T-cell (primary cell): Measurements from ENCODE around the gene DHX38. TPM values are rescaled to one million over a fixed set of nuclear protein-coding genes. Genes with fewer than 3 reads are reported as not detected.
A peak's percentile ranks its signal among the peaks of the same experiment; 100 is the strongest.

ENCODE experiments used
- ATAC-seq, 4 experiments: fragments of 200-7000 bp in 3 of 4; fragments of 150-1000 bp in 1 of 4; cut with Tn5 transposase; replicated peaks in 1 of 4; 1 replicate in 3 of 4; 2 replicates in 1 of 4; pipeline ENCODE4 v1.10.0; 2021; ENCODE audit warnings: moderate library complexity in 3 of 4, mild to moderate bottlenecking in 2 of 4, moderate number of reproducible peaks in 1 of 4
- CTCF ChIA-PET, 2 donors: fragments of 300-600 bp; sonication (Branson Sonifier 250); formaldehyde crosslinking; loops; one replicate each; lab custom pipeline; 2022; ENCODE audit warnings: antibody characterized with exemption in 2 of 2; lab: Charles Lee
- POLR2A ChIA-PET, 2 donors: fragments of 300-600 bp; sonication (Branson Sonifier 250); formaldehyde crosslinking; loops; one replicate each; lab custom pipeline; 2022; ENCODE audit warnings: antibody characterized with exemption in 2 of 2; lab: Charles Lee
- DNase-seq, 35 experiments: peaks; one replicate each; pipeline versions ENCODE4 v3.0.0 to v3.0.0-alpha.2; 2013 to 2023
- H3K27ac ChIP-seq: one replicate; pipeline ENCODE4 v1.5.1; 2013; ENCODE audit warnings: low read length
- H3K27me3 ChIP-seq, 2 experiments: replicated peaks in 1 of 2; 1 replicate in 1 of 2; 2 replicates in 1 of 2; pipeline versions ENCODE4 v1.6.1 to v1.7.0; 2013; ENCODE audit warnings: low read length in 1 of 2, mixed read lengths in 1 of 2; ENCODE audit not compliant: control insufficient read depth in 2 of 2, insufficient read depth in 2 of 2; ENCODE audit errors: extremely low read depth in 1 of 2
- H3K36me3 ChIP-seq, 2 donors: 1 replicate in 1 of 2; 2 replicates in 1 of 2; pipeline versions ENCODE4 v1.6.1 to v1.7.0; 2013; ENCODE audit warnings: low read length in 1 of 2; ENCODE audit not compliant: control insufficient read depth in 2 of 2, insufficient read depth in 1 of 2; ENCODE audit errors: extremely low read depth in 1 of 2
- H3K4me1 ChIP-seq, 2 experiments: 1 replicate in 1 of 2; 2 replicates in 1 of 2; pipeline versions ENCODE4 v1.6.1 to v1.7.0; 2013; ENCODE audit warnings: low read length in 2 of 2, mixed read lengths in 1 of 2; ENCODE audit not compliant: insufficient read depth in 2 of 2, control insufficient read depth in 1 of 2; ENCODE audit errors: extremely low read depth in 1 of 2
- H3K4me3 ChIP-seq, 2 donors: 1 replicate in 1 of 2; 2 replicates in 1 of 2; pipeline versions ENCODE4 v1.5.1 to v1.7.0; 2013; ENCODE audit warnings: mild to moderate bottlenecking in 2 of 2, low read length in 1 of 2, moderate library complexity in 1 of 2; ENCODE audit not compliant: control insufficient read depth in 1 of 2; ENCODE audit errors: extremely low read depth in 1 of 2
- H3K9me3 ChIP-seq: 2 replicates; pipeline ENCODE4 v1.7.0; 2013
- H3K27ac Mint-ChIP-seq, 2 donors: one replicate each; pipeline ENCODE4 v1.8.0; 2020 to 2021; ENCODE audit warnings: mild to moderate bottlenecking in 2 of 2, mixed read lengths in 2 of 2
- H3K27me3 Mint-ChIP-seq, 2 donors: one replicate each; pipeline ENCODE4 v1.8.0; 2021 to 2022; ENCODE audit warnings: mixed read lengths in 2 of 2
- H3K36me3 Mint-ChIP-seq: one replicate; pipeline ENCODE4 v1.8.0; 2021; ENCODE audit warnings: mixed read lengths
- H3K4me1 Mint-ChIP-seq, 3 donors: one replicate each; pipeline ENCODE4 v1.8.0; 2020 to 2022; ENCODE audit warnings: mixed read lengths in 3 of 3, mild to moderate bottlenecking in 1 of 3
- H3K4me3 Mint-ChIP-seq, 3 donors: one replicate each; pipeline ENCODE4 v1.8.0; 2020 to 2022; ENCODE audit warnings: mild to moderate bottlenecking in 3 of 3, mixed read lengths in 3 of 3, moderate library complexity in 3 of 3
- H3K9me3 Mint-ChIP-seq, 3 donors: one replicate each; pipeline ENCODE4 v1.8.0; 2020 to 2022; ENCODE audit warnings: mixed read lengths in 3 of 3
- whole genome bisulfite sequencing: methylation state at CpG from one replicate; pipeline ENCODE4 v1.1.5; 2013; ENCODE audit warnings: missing lambda C conversion rate; ENCODE audit not compliant: insufficient coverage; 5-methylcytosine and 5-hydroxymethylcytosine counted together
- total RNA-seq, 35 experiments: library from RNA in 6 of 35; stranded (reverse) in 6 of 35; fragments of 120-200 nt in 1 of 35; gene quantifications; one replicate each; pipeline versions ENCODE4 v1.2.1 to v1.2.4 and lab custom pipeline; 2013 to 2026

DHX38 gene
- total RNA-seq, 5 donors from 2014 or later (not counting 1 experiment from before 2014, with no cell fraction given), result 97.5 to 122 (median 116) TPM

- DNase-seq (no peak), ATAC-seq (no peak)
- Histone ChIP-seq H3K4me1 (peaks cover 0 to 8% of the 10 kb centered on the region in 2 experiments), H3K4me3 (no peak overlapping the region), H3K27ac (no peak overlapping the region), H3K27me3 (peaks cover 0 to 3% of the 10 kb centered on the region in 2 experiments), H3K36me3 (no peaks in the 10 kb centered on the region), H3K9me3 (no peaks in the 10 kb centered on the region)
- no peak overlapping the region for H3K4me3 Mint-ChIP-seq
- ChIA-PET POLR2A (no interaction called here), CTCF (interaction anchor here in 1 of 2 donors (0.5 kb wide), 1 partner anchor 636 kb away, joined by 3 read pairs; no protein-coding TSS in a partner anchor)
- no peaks in the 10 kb centered on the region for H3K9me3 Mint-ChIP-seq
- no peaks in the 10 kb centered on the region for H3K27me3 Mint-ChIP-seq
- H3K27ac Mint-ChIP-seq, result no peak overlapping the region
- 75% methylated on average over 3 of the region's 8 CpGs for WGBS
- peaks cover 0 to 7% (median 4%) of the 10 kb centered on the region in 3 donors for H3K4me1 Mint-ChIP-seq
- no peaks in the 10 kb centered on the region for H3K36me3 Mint-ChIP-seq
These were observed 29.8 kb downstream of the DHX38 start for GRCh38 chr16:72123426-72123825.

DNA sequence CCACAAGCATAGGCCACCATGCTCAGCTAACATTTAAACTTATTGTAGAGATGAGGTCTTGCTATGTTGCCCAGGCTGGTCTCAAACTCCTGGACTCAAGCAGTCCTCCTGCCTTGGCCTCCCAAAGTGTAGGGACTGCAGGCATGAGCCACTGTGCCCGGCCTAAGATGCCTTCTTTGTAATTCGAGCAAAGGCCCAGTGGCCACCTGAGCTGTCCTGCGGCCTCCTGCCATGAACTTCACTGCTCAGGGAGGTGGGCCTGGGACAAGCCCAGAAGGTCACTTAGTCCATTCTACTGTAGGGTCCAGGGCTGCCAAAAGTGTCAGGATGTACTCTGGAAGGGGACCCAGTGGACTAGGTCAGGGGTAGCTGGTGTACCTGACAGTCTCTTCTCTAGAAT lies 30.5 kb downstream of the DHX38 start:
- ChIA-PET POLR2A (no interaction called here), CTCF (interaction anchor here in 1 of 2 donors (0.5 to 1.4 kb wide), 2 partner anchors 636 to 1832 kb away, joined by 3 read pairs; no protein-coding TSS in a partner anchor)
- Mint-ChIP-seq H3K4me3 (no peak overlapping the region), H3K27ac (no peak overlapping the region), H3K36me3 (no peaks in the 10 kb centered on the region), H3K27me3 (no peaks in the 10 kb centered on the region), H3K9me3 (no peaks in the 10 kb centered on the region), H3K4me1 (peaks cover 0 to 7% (median 4%) of the 10 kb centered on the region in 3 donors)
- H3K27ac ChIP-seq, result no peak overlapping the region
- H3K36me3 ChIP-seq, result no peaks in the 10 kb centered on the region
- H3K4me1 ChIP-seq, result peaks cover 0 to 8% of the 10 kb centered on the region in 2 experiments
- DNase-seq, result no peak
- no peak overlapping the region for H3K4me3 ChIP-seq
- no peak for ATAC-seq
- peaks cover 0 to 3% of the 10 kb centered on the region in 2 experiments for H3K27me3 ChIP-seq
- WGBS, result 100% methylated on average over 3 of the region's 3 CpGs
- no peaks in the 10 kb centered on the region for H3K9me3 ChIP-seq

- peaks cover 0 to 3% of the 10 kb centered on the region in 2 experiments for H3K27me3 ChIP-seq
- H3K27ac ChIP-seq, result no peak overlapping the region
- DNase-seq, result peak in 32 of 35 experiments; percentile 4 to 75 (median 41)
- Mint-ChIP-seq H3K27me3 (no peaks in the 10 kb centered on the region), H3K9me3 (no peaks in the 10 kb centered on the region), H3K27ac (no peak overlapping the region), H3K4me1 (peaks cover 0 to 7% (median 4%) of the 10 kb centered on the region in 3 donors), H3K4me3 (no peak overlapping the region), H3K36me3 (no peaks in the 10 kb centered on the region)
- peak; percentile 40 to 72 (median 62) for ATAC-seq
- H3K9me3 ChIP-seq, result no peaks in the 10 kb centered on the region
- ChIA-PET POLR2A (no interaction called here), CTCF (interaction anchor here in 1 of 2 donors (1.4 kb wide), 1 partner anchor 1832 kb away, joined by 3 read pairs; no protein-coding TSS in a partner anchor)
- no peak overlapping the region for H3K4me3 ChIP-seq
- 47% methylated on average over 11 of the region's 13 CpGs for WGBS
- H3K36me3 ChIP-seq, result no peaks in the 10 kb centered on the region
- peaks cover 0 to 8% of the 10 kb centered on the region in 2 experiments for H3K4me1 ChIP-seq
These were observed 31.4 kb downstream of the DHX38 start for GRCh38 chr16:72124761-72125634.

GRCh38 chr16:72125635-72126428 lies 32.2 kb downstream of the DHX38 start:
- H3K4me1 ChIP-seq, result peaks cover 0 to 8% of the 10 kb centered on the region in 2 experiments

GRCh38 chr16:72126429-72126765 lies 32.8 kb downstream of the DHX38 start:
- 60% methylated on average over 2 of the region's 2 CpGs for WGBS
- ChIA-PET POLR2A (interaction anchor here in 1 of 2 donors (0.6 kb wide), 1 partner anchor 15 kb away, joined by 3 read pairs; no protein-coding TSS in a partner anchor), CTCF (no interaction called here)
- Mint-ChIP-seq H3K36me3 (no peaks in the 10 kb centered on the region), H3K9me3 (no peaks in the 10 kb centered on the region), H3K27ac (no peak overlapping the region), H3K27me3 (no peaks in the 10 kb centered on the region), H3K4me1 (peaks cover 0 to 7% (median 4%) of the 10 kb centered on the region in 3 donors), H3K4me3 (no peak overlapping the region)
- peaks cover 0 to 8% of the 10 kb centered on the region in 2 experiments for H3K4me1 ChIP-seq
- peaks cover 0 to 5% of the 10 kb centered on the region in 2 experiments for H3K27me3 ChIP-seq
- no peak for ATAC-seq
- no peaks in the 10 kb centered on the region for H3K36me3 ChIP-seq
- H3K9me3 ChIP-seq, result no peaks in the 10 kb centered on the region
- H3K4me3 ChIP-seq, result no peak overlapping the region
- DNase-seq, result no peak
- H3K27ac ChIP-seq, result no peak overlapping the region

More at GRCh38 chr16:72125635-72126428, 32.2 kb downstream of the DHX38 start:
- DNase-seq (no peak), ATAC-seq (no peak)
- Histone ChIP-seq H3K27ac (no peak overlapping the region), H3K27me3 (peaks cover 0 to 5% of the 10 kb centered on the region in 2 experiments), H3K36me3 (no peaks in the 10 kb centered on the region), H3K9me3 (no peaks in the 10 kb centered on the region), H3K4me3 (no peak overlapping the region)
- POLR2A ChIA-PET, result interaction anchor here in 1 of 2 donors (0.6 kb wide), 1 partner anchor 16 kb away, joined by 3 read pairs; no protein-coding TSS in a partner anchor
- H3K4me3 Mint-ChIP-seq, result no peak overlapping the region
- no peaks in the 10 kb centered on the region for H3K9me3 Mint-ChIP-seq
- H3K27me3 Mint-ChIP-seq, result no peaks in the 10 kb centered on the region
- no peaks in the 10 kb centered on the region for H3K36me3 Mint-ChIP-seq
- no peak overlapping the region for H3K27ac Mint-ChIP-seq
- peaks cover 0 to 7% (median 4%) of the 10 kb centered on the region in 3 donors for H3K4me1 Mint-ChIP-seq
- 87% methylated on average over 8 of the region's 9 CpGs for WGBS
- CTCF ChIA-PET, result interaction anchor here in 1 of 2 donors (1.4 kb wide), 1 partner anchor 1831 kb away, joined by 3 read pairs; no protein-coding TSS in a partner anchor

DNA sequence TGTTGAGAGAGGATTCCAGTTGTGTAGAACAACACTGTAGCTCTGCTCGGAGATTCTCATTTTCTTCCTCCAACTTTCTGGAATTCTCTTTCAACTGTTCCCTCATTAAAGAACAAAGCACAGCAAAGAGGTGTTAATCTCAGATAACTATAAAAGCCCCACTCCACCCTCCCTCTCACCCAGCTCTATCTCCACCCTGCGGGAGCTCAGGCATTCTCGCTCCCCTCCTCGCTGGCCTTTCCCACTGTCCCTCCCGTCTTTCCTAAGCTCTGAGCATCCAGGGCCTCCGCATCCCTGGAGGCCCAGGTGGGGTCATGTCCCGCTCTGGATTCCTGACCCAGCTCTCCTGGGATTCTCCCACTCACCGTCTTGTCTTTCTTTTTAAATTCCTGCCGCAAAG lies 35.1 kb downstream of the DHX38 start:
- no peak overlapping the region for H3K4me3 ChIP-seq
- H3K27ac ChIP-seq, result no peak overlapping the region
- POLR2A ChIA-PET, result no interaction called here
- DNase-seq (no peak), ATAC-seq (no peak)
- no peak overlapping the region for H3K4me3 Mint-ChIP-seq
- no peaks in the 10 kb centered on the region for H3K36me3 ChIP-seq
- no peaks in the 10 kb centered on the region for H3K9me3 Mint-ChIP-seq
- H3K27me3 ChIP-seq, result peaks cover 0 to 5% of the 10 kb centered on the region in 2 experiments
- no peaks in the 10 kb centered on the region for H3K9me3 ChIP-seq
- no peaks in the 10 kb centered on the region for H3K27me3 Mint-ChIP-seq
- H3K4me1 ChIP-seq, result peaks cover 0 to 8% of the 10 kb centered on the region in 2 experiments
- H3K27ac Mint-ChIP-seq, result no peak overlapping the region
- H3K36me3 Mint-ChIP-seq, result no peaks in the 10 kb centered on the region
- WGBS, result 78% methylated on average over 8 of the region's 9 CpGs
- CTCF ChIA-PET, result interaction anchor here in 1 of 2 donors (1.4 kb wide), 1 partner anchor 10 kb away, joined by 3 read pairs; no protein-coding TSS in a partner anchor
- H3K4me1 Mint-ChIP-seq, result peaks cover 0 to 7% (median 4%) of the 10 kb centered on the region in 3 donors
